ENCODE results near the gene ATP8B2.

DNA sequence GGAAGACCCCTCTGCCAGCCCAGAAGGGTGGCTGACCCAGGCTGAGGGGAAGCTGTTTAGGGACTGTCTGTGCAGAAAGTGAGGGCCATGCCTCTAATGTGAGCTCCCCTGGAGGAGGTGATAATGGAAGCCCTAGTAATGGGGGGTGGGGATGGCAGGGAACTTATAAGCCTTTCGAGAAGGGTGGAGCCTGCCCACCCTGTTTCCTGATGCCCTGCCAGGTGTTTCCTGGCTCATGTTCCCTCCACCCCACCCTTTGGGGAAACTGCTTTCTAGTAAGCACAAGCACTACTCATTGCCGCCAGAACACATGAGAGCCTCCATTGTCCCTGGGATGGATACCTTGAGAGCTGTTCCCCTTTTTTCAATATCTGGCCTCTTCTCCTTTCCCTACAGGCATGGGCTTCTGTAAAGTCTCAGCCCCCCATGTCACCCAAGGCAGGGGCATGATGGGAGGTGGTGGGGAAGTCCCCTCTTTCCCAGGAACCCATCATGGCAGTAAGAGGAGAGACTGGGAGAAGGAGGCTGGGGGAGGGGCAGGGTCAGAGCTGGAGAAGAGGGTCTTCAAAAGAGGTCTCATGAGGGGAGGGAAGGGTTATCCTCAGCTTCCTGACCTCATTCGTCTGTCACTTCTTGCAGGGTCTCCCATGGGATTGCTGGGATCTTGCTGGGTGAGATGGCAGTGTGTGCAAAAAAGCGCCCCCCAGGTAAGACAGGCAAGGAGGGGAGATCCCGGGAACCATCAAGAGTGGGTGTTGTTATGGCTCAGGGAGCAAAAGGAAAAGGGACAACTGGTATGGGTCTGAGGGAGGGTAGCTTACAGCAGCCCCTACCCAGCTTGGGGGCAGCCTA, 2.4 kb downstream of the ATP8B2 start:
- TF ChIP-seq, protein P1, sequence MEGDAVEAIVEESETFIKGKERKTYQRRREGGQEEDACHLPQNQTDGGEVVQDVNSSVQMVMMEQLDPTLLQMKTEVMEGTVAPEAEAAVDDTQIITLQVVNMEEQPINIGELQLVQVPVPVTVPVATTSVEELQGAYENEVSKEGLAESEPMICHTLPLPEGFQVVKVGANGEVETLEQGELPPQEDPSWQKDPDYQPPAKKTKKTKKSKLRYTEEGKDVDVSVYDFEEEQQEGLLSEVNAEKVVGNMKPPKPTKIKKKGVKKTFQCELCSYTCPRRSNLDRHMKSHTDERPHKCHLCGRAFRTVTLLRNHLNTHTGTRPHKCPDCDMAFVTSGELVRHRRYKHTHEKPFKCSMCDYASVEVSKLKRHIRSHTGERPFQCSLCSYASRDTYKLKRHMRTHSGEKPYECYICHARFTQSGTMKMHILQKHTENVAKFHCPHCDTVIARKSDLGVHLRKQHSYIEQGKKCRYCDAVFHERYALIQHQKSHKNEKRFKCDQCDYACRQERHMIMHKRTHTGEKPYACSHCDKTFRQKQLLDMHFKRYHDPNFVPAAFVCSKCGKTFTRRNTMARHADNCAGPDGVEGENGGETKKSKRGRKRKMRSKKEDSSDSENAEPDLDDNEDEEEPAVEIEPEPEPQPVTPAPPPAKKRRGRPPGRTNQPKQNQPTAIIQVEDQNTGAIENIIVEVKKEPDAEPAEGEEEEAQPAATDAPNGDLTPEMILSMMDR (IDR thresholded peaks at IDR 0.05; ENCODE audit: low read depth, low read length, missing input control) = no peak
- TF ChIP-seq RAD21 (IDR thresholded peaks at IDR 0.05) = no peak
